ENCODE measurements around the gene DAB2.
"Not testable (repeated sequence)": the region's sequence is repeated elsewhere in the genome, so short reads cannot be mapped to it uniquely, and the experiment has no call there.

Gene DAB2

DNA sequence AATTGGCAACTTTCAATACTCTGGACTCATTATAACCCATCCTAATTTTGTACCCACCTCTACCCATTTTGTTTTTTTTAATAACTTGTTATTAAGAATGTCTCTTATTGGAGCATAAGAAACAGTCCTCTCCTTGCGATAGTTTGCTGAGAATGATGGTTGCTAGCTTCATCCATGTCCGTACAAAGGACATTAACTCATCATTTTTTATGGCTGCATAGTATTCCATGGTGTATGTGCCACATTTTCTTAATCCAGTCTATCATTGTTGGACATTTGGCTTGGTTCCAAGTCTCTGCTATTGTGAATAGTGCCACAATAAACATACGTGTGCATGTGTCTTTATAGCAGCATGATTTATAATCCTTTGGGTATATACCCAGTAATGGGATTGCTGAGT is 21.0 kb downstream of the DAB2 start:
- H3K4me1 ChIP-seq (ENCODE audit: control insufficient read depth, insufficient read depth, low read length); H3K9ac ChIP-seq (ENCODE audit: low read length): not testable (repeated sequence)

GRCh38 chr5:39402140-39402539 is 22.6 kb downstream of the DAB2 start:
- H3K9me3 ChIP-seq (ENCODE audit: control insufficient read depth, insufficient read depth, low read depth, low read length); H3K27ac ChIP-seq (ENCODE audit: low read depth, low read length); H3K4me3 ChIP-seq (ENCODE audit: low read depth, low read length); H3K4me1 ChIP-seq (ENCODE audit: control insufficient read depth, insufficient read depth, low read length); H3K9ac ChIP-seq (ENCODE audit: low read length); H3K27me3 ChIP-seq (ENCODE audit: control insufficient read depth, insufficient read depth, low read length); H3K36me3 ChIP-seq (ENCODE audit: control insufficient read depth, insufficient read depth, low read length): not testable (repeated sequence)

More for the DNA sequence above, 21.0 kb downstream of the DAB2 start:
- not testable (repeated sequence) for H3K4me3 ChIP-seq (ENCODE audit: low read depth, low read length); H3K9me3 ChIP-seq (ENCODE audit: control insufficient read depth, insufficient read depth, low read depth, low read length); H3K27ac ChIP-seq (ENCODE audit: low read depth, low read length); H3K36me3 ChIP-seq (ENCODE audit: control insufficient read depth, insufficient read depth, low read length); H3K27me3 ChIP-seq (ENCODE audit: control insufficient read depth, insufficient read depth, low read length)

GRCh38 chr5:39400713-39401578 is 23.8 kb downstream of the DAB2 start:
- Histone ChIP-seq H3K36me3 (ENCODE audit: control insufficient read depth, insufficient read depth, low read length) (no peaks in the 10 kb centered on the region), H3K9me3 (ENCODE audit: control insufficient read depth, insufficient read depth, low read depth, low read length) (no peaks in the 10 kb centered on the region), H3K27ac (ENCODE audit: low read depth, low read length) (no peak overlapping the region), H3K9ac (ENCODE audit: low read length) (no peak overlapping the region), H3K4me1 (ENCODE audit: control insufficient read depth, insufficient read depth, low read length) (peaks cover 9% of the 10 kb centered on the region), H3K27me3 (ENCODE audit: control insufficient read depth, insufficient read depth, low read length) (no peaks in the 10 kb centered on the region), H3K4me3 (ENCODE audit: low read depth, low read length) (no peak overlapping the region)

- Histone ChIP-seq H3K27me3 (ENCODE audit: control insufficient read depth, insufficient read depth, low read length) (no peaks in the 10 kb centered on the region), H3K9ac (ENCODE audit: low read length) (no peak overlapping the region), H3K27ac (ENCODE audit: low read depth, low read length) (no peak overlapping the region), H3K9me3 (ENCODE audit: control insufficient read depth, insufficient read depth, low read depth, low read length) (no peaks in the 10 kb centered on the region), H3K36me3 (ENCODE audit: control insufficient read depth, insufficient read depth, low read length) (no peaks in the 10 kb centered on the region), H3K4me1 (ENCODE audit: control insufficient read depth, insufficient read depth, low read length) (peaks cover 9% of the 10 kb centered on the region), H3K4me3 (ENCODE audit: low read depth, low read length) (no peak overlapping the region)
Measured at GRCh38 chr5:39399135-39400036, 25.4 kb downstream of the DAB2 start.

GRCh38 chr5:39396843-39397242 is 27.9 kb downstream of the DAB2 start:
- H3K27me3 ChIP-seq (ENCODE audit: control insufficient read depth, insufficient read depth, low read length): no peaks in the 10 kb centered on the region
- H3K9me3 ChIP-seq (ENCODE audit: control insufficient read depth, insufficient read depth, low read depth, low read length): no peaks in the 10 kb centered on the region
- peaks cover 9% of the 10 kb centered on the region for H3K4me1 ChIP-seq (ENCODE audit: control insufficient read depth, insufficient read depth, low read length)
- no peak overlapping the region for H3K9ac ChIP-seq (ENCODE audit: low read length)
- no peak overlapping the region for H3K27ac ChIP-seq (ENCODE audit: low read depth, low read length)
- H3K4me3 ChIP-seq (ENCODE audit: low read depth, low read length): no peak overlapping the region
- H3K36me3 ChIP-seq (ENCODE audit: control insufficient read depth, insufficient read depth, low read length): no peaks in the 10 kb centered on the region; the same call in 1 of the 2 replicates

DNA sequence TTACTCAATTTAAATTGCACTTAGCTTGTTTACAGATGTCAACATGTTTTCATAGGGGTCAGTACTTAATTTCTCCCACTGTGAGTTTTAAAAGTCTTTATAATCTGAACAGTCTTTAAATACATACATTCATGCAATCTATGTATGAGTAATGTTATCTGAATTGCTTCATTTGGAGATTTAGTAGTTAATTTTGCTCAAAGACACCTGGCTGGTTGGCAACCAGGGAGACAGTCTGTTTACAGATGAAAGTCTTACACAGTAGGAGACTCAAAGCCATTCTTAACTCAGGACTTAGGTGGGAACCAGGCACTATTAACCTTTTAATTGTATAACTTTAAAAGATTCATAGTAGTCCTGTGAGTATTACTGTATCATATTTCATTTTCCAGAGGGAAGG is 29.3 kb downstream of the DAB2 start:
- no peak overlapping the region for H3K27ac ChIP-seq (ENCODE audit: low read depth, low read length)
- no peaks in the 10 kb centered on the region for H3K9me3 ChIP-seq (ENCODE audit: control insufficient read depth, insufficient read depth, low read depth, low read length)
- no peak overlapping the region for H3K9ac ChIP-seq (ENCODE audit: low read length)
- H3K4me1 ChIP-seq (ENCODE audit: control insufficient read depth, insufficient read depth, low read length): peaks cover 5% of the 10 kb centered on the region; the same call in 1 of the 2 replicates
- no peaks in the 10 kb centered on the region; the same call in 1 of the 2 replicates for H3K36me3 ChIP-seq (ENCODE audit: control insufficient read depth, insufficient read depth, low read length)
- no peak overlapping the region for H3K4me3 ChIP-seq (ENCODE audit: low read depth, low read length)
- H3K27me3 ChIP-seq (ENCODE audit: control insufficient read depth, insufficient read depth, low read length): no peaks in the 10 kb centered on the region

DNA sequence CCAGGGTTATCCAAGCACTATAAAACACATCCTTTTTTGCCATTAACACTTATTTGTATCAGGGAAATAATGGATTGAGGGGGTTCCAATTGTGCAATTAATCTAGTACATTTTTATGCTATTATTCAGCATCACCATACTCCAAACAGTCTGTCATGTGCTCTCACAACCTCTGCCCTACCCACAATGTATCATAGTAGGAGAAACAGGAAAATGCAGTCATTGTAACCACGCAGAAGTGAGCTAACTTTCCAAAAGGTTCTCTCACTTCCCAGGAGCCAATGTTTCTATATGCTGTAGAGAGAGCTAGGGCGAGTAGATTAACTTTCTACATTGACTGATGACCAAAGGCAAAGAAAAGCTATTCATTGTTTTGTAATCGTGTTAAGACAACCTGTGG is 29.8 kb downstream of the DAB2 start:
- H3K4me3 ChIP-seq (ENCODE audit: low read depth, low read length): no peak overlapping the region
- H3K9me3 ChIP-seq (ENCODE audit: control insufficient read depth, insufficient read depth, low read depth, low read length): no peaks in the 10 kb centered on the region
- H3K27me3 ChIP-seq (ENCODE audit: control insufficient read depth, insufficient read depth, low read length): no peaks in the 10 kb centered on the region
- H3K27ac ChIP-seq (ENCODE audit: low read depth, low read length): no peak overlapping the region
- peaks cover 5% of the 10 kb centered on the region; the same call in 1 of the 2 replicates for H3K4me1 ChIP-seq (ENCODE audit: control insufficient read depth, insufficient read depth, low read length)
- no peak overlapping the region for H3K9ac ChIP-seq (ENCODE audit: low read length)
- H3K36me3 ChIP-seq (ENCODE audit: control insufficient read depth, insufficient read depth, low read length): no peaks in the 10 kb centered on the region; the same call in 1 of the 2 replicates

DNA sequence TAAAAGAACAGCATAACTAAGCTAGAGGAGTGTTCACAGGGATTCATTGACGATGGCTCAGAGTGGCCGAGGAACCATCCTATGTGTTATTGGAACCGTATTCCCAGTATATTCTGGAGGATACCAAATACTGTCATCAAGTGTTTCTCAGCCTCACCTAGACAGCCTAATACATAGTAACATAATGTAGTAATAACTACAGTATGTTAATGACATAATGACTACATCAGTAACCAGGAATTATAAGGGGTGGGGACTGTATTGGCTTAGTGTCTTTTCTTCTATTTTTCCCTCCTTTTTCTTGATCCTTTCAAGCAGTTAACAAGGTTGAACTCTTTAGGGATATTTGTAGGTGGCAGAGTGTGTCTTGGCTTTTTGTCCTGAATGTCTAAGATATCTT is 33.8 kb downstream of the DAB2 start:
- H3K4me3 ChIP-seq (ENCODE audit: low read depth, low read length): no peak overlapping the region
- no peaks in the 10 kb centered on the region for H3K27me3 ChIP-seq (ENCODE audit: control insufficient read depth, insufficient read depth, low read length)
- H3K9ac ChIP-seq (ENCODE audit: low read length): no peak overlapping the region
- H3K27ac ChIP-seq (ENCODE audit: low read depth, low read length): no peak overlapping the region
- no peaks in the 10 kb centered on the region; the same call in 1 of the 2 replicates for H3K36me3 ChIP-seq (ENCODE audit: control insufficient read depth, insufficient read depth, low read length)
- H3K9me3 ChIP-seq (ENCODE audit: control insufficient read depth, insufficient read depth, low read depth, low read length): no peaks in the 10 kb centered on the region
- no peaks in the 10 kb centered on the region for H3K4me1 ChIP-seq (ENCODE audit: control insufficient read depth, insufficient read depth, low read length)

- H3K27ac ChIP-seq (ENCODE audit: low read depth, low read length): no peak overlapping the region
- no peaks in the 10 kb centered on the region for H3K9me3 ChIP-seq (ENCODE audit: control insufficient read depth, insufficient read depth, low read depth, low read length)
- H3K9ac ChIP-seq (ENCODE audit: low read length): no peak overlapping the region
- no peak overlapping the region for H3K4me3 ChIP-seq (ENCODE audit: low read depth, low read length)
- H3K36me3 ChIP-seq (ENCODE audit: control insufficient read depth, insufficient read depth, low read length): no peaks in the 10 kb centered on the region; the same call in 1 of the 2 replicates
- H3K27me3 ChIP-seq (ENCODE audit: control insufficient read depth, insufficient read depth, low read length): no peaks in the 10 kb centered on the region
- no peaks in the 10 kb centered on the region for H3K4me1 ChIP-seq (ENCODE audit: control insufficient read depth, insufficient read depth, low read length)
Measured at GRCh38 chr5:39387293-39387692, 37.5 kb downstream of the DAB2 start.

- Histone ChIP-seq H3K27ac (ENCODE audit: low read depth, low read length) (no peak overlapping the region), H3K27me3 (ENCODE audit: control insufficient read depth, insufficient read depth, low read length) (no peaks in the 10 kb centered on the region), H3K9me3 (ENCODE audit: control insufficient read depth, insufficient read depth, low read depth, low read length) (no peaks in the 10 kb centered on the region), H3K4me1 (ENCODE audit: control insufficient read depth, insufficient read depth, low read length) (no peaks in the 10 kb centered on the region), H3K4me3 (ENCODE audit: low read depth, low read length) (no peak overlapping the region), H3K36me3 (ENCODE audit: control insufficient read depth, insufficient read depth, low read length) (no peaks in the 10 kb centered on the region; the same call in 1 of the 2 replicates), H3K9ac (ENCODE audit: low read length) (no peak overlapping the region)
Measured at GRCh38 chr5:39384271-39384670, 40.5 kb downstream of the DAB2 start.

- H3K36me3 ChIP-seq (ENCODE audit: control insufficient read depth, insufficient read depth, low read length): no peaks in the 10 kb centered on the region; the same call in 1 of the 2 replicates
- H3K4me1 ChIP-seq (ENCODE audit: control insufficient read depth, insufficient read depth, low read length): no peaks in the 10 kb centered on the region
- no peak overlapping the region for H3K27ac ChIP-seq (ENCODE audit: low read depth, low read length)
- H3K4me3 ChIP-seq (ENCODE audit: low read depth, low read length): no peak overlapping the region
- no peaks in the 10 kb centered on the region for H3K27me3 ChIP-seq (ENCODE audit: control insufficient read depth, insufficient read depth, low read length)
- H3K9me3 ChIP-seq (ENCODE audit: control insufficient read depth, insufficient read depth, low read depth, low read length): no peaks in the 10 kb centered on the region
- no peak overlapping the region for H3K9ac ChIP-seq (ENCODE audit: low read length)
Measured at GRCh38 chr5:39381376-39381775, 43.4 kb downstream of the DAB2 start.

Measured in HUES6 (cell line).